Hepatocyte (in vitro differentiated cells): Measurements from ENCODE around the gene QRFP.

ENCODE experiments used
- EZH2 ChIP-seq: fragments of 200-600 bp; sonication (generic); IDR thresholded peaks from 2 replicates; pipeline ENCODE4 v1.6.1; 2016; ENCODE audit warnings: antibody characterized with exemption, mild to moderate bottlenecking, borderline replicate concordance
- EZH2phosphoT487 ChIP-seq: fragments of 200-600 bp; sonication (generic); IDR thresholded peaks from one replicate; pipeline ENCODE4 v1.6.1; 2018; ENCODE audit warnings: antibody characterized with exemption, mild to moderate bottlenecking, low read depth, moderate library complexity; ENCODE audit not compliant: unreplicated experiment, severe bottlenecking
- TF ChIP-seq, protein P1 (sequence below): fragments of 200-600 bp; sonication (generic); IDR thresholded peaks from 2 replicates; pipeline ENCODE4 v1.5.1; 2016; ENCODE audit warnings: antibody characterized with exemption, mild to moderate bottlenecking; ENCODE audit not compliant: poor library complexity

DNA sequence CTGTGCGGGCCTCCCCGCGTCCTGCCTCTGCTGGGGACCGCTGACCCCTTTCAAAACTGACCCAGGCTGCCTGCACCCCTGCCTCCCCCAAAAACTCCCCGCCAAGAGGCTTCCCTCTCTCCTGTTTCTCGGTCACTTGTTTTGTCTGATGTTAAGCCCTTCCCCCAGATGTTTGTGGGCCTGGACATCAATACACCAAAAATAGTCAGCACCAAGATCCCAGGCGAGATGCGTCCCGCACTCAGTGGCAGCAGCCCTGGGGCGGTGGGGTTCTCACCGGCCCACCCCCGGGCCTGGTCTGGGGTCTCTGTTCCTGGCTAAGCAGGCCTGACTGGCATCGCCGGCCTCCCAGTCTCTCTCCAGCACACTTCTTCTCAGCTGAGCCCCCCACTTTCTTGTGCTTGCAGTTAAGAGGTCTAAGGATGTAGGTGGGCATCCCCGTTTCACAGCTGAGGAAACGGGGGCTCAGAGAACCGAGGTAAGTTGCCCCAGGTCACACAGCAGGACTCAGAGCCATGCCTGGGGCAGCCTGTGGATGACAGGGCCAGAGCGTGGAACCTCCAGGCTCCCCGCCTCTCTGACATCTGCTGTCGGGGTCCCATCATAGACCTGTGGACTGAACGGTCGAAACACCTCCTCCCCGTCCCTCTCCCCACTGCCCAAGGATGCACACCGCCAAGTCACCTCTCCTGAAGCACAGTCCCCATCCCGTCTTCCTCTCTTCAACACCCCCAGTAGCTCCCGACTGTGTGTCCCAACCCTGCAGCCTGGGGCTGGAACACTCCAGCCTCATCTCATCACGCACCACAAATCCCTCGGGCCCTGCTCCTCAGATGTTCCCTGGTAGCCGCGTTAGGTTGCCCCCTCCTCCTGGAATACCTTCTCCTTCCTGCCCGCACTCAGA is 25.6 kb upstream of the QRFP start:
- TF ChIP-seq, protein P1, sequence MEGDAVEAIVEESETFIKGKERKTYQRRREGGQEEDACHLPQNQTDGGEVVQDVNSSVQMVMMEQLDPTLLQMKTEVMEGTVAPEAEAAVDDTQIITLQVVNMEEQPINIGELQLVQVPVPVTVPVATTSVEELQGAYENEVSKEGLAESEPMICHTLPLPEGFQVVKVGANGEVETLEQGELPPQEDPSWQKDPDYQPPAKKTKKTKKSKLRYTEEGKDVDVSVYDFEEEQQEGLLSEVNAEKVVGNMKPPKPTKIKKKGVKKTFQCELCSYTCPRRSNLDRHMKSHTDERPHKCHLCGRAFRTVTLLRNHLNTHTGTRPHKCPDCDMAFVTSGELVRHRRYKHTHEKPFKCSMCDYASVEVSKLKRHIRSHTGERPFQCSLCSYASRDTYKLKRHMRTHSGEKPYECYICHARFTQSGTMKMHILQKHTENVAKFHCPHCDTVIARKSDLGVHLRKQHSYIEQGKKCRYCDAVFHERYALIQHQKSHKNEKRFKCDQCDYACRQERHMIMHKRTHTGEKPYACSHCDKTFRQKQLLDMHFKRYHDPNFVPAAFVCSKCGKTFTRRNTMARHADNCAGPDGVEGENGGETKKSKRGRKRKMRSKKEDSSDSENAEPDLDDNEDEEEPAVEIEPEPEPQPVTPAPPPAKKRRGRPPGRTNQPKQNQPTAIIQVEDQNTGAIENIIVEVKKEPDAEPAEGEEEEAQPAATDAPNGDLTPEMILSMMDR: no peak
- no peak for TF ChIP-seq EZH2phosphoT487
- TF ChIP-seq EZH2: no peak
